ENCODE measurements around the gene TMEM140.

DNA sequence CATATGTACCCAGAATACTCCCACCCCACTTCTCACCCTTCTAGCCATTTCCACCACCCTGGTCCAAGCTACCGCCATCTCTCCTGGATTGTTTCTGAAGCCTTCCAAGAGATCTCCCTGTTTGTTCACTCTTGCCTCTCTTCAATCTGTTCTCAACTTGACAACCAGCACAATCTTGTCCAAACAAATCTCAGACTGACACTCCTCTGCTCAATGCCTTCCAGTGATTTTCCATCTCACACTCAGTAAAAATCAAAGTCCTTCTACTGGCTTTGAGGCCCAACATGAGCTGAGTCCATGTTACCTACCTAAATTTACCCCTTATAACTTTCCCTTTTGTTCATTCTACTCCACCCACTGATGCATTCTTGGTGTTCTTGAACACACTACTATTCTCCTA is 33.2 kb upstream of the TMEM140 start:
- TF ChIP-seq, protein P1, sequence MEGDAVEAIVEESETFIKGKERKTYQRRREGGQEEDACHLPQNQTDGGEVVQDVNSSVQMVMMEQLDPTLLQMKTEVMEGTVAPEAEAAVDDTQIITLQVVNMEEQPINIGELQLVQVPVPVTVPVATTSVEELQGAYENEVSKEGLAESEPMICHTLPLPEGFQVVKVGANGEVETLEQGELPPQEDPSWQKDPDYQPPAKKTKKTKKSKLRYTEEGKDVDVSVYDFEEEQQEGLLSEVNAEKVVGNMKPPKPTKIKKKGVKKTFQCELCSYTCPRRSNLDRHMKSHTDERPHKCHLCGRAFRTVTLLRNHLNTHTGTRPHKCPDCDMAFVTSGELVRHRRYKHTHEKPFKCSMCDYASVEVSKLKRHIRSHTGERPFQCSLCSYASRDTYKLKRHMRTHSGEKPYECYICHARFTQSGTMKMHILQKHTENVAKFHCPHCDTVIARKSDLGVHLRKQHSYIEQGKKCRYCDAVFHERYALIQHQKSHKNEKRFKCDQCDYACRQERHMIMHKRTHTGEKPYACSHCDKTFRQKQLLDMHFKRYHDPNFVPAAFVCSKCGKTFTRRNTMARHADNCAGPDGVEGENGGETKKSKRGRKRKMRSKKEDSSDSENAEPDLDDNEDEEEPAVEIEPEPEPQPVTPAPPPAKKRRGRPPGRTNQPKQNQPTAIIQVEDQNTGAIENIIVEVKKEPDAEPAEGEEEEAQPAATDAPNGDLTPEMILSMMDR (IDR thresholded peaks at IDR 0.05; ENCODE audit: insufficient read depth, low read depth, low read length), result no peak
- TF ChIP-seq EZH2 (IDR thresholded peaks at IDR 0.05; ENCODE audit: insufficient read depth, low read length), result no peak

All from astrocyte (in vitro differentiated cells and primary cell).